Fibroblast of lung (primary cell): ENCODE measurements around the gene AMDHD2.

Experiments
- EZH2 ChIP-seq: IDR thresholded peaks from 2 replicates; pipeline ENCODE4 v1.5.1; 2012; ENCODE audit warnings: low read length, control low read depth, mild to moderate bottlenecking; ENCODE audit errors: missing control alignments
- TF ChIP-seq, protein P1 (sequence below), 2 donors: IDR thresholded peaks in 1 of 2; conservative IDR thresholded peaks in 1 of 2; 1 replicate in 1 of 2; 2 replicates in 1 of 2; pipeline ENCODE4 v1.5.1; 2011 to 2012; ENCODE audit warnings: low read length in 2 of 2, control low read depth in 1 of 2, inconsistent platforms in 1 of 2, low read depth in 1 of 2, mild to moderate bottlenecking in 1 of 2

DNA sequence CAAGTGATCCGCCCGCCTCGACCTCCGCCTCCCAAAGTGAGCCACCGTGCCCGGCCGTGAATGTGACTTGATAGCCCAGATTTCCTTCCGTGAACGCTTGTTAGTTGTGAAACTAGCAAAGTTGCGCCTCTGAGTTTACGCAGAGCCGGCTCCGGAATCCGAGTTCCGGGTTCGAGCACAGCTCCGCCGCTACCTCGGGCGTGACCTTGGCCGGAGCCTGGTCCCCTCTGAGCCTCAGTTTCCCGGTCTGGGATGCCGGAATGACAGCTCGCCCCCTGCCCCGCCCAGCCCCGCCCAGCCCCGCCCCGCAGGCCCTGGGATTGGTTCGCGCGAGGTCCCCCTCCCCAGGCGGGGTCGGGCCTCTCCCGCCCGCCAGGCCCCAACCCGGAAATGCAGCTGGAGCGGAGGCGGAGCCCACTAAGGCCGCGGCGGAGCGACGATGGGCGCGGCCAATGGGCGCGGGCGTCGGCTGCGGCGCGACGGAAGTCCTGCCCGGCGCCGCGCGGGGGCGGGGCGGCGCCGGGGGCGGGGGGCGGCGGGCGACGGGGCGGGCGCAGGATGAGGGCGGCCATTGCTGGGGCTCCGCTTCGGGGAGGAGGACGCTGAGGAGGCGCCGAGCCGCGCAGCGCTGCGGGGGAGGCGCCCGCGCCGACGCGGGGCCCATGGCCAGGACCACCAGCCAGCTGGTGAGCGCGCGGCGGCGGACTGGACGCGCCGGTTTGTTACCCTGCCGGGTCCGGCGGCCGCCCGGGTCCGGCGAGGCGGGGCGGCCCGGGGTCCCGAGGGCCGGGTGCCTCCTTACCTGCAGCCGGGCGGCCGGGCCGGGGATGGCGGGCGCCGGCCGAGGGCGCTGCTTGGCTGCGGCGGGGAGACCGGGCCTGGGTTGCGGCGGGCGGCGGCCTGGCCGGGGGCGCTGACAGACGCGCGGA lies 17.5 kb downstream of the AMDHD2 start, which contains the start of gene PDPK1:
- TF ChIP-seq, protein P1, sequence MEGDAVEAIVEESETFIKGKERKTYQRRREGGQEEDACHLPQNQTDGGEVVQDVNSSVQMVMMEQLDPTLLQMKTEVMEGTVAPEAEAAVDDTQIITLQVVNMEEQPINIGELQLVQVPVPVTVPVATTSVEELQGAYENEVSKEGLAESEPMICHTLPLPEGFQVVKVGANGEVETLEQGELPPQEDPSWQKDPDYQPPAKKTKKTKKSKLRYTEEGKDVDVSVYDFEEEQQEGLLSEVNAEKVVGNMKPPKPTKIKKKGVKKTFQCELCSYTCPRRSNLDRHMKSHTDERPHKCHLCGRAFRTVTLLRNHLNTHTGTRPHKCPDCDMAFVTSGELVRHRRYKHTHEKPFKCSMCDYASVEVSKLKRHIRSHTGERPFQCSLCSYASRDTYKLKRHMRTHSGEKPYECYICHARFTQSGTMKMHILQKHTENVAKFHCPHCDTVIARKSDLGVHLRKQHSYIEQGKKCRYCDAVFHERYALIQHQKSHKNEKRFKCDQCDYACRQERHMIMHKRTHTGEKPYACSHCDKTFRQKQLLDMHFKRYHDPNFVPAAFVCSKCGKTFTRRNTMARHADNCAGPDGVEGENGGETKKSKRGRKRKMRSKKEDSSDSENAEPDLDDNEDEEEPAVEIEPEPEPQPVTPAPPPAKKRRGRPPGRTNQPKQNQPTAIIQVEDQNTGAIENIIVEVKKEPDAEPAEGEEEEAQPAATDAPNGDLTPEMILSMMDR (conservative IDR thresholded peaks at IDR 0.05 in 1 of 2, IDR thresholded peaks at IDR 0.05 in 1 of 2; ENCODE audit: low read depth in 1 of 2, low read length in 2 of 2): no peak
- no peak for TF ChIP-seq EZH2
